Testis (tissue), 5 donors: ENCODE measurements around the gene ZNF429. TPM values are rescaled to one million over a fixed set of nuclear protein-coding genes. Genes with fewer than 3 reads are reported as not detected.

Experiments used
- DNase-seq: peaks from one replicate; pipeline ENCODE4 v3.0.0-alpha.2; 2019
- H3K27ac ChIP-seq, 2 donors: fragments of 200-600 bp; sonication (generic); one replicate each; pipeline ENCODE4 v1.5.1; 2019
- H3K27me3 ChIP-seq: fragments of 200-600 bp; sonication (generic); one replicate; pipeline ENCODE4 v1.5.1; 2019
- H3K36me3 ChIP-seq: fragments of 200-600 bp; sonication (generic); one replicate; pipeline ENCODE4 v1.5.1; 2017; ENCODE audit warnings: low read depth; ENCODE audit errors: missing control alignments
- H3K4me1 ChIP-seq: fragments of 200-600 bp; sonication (generic); one replicate; pipeline ENCODE4 v1.5.1; 2019
- H3K4me3 ChIP-seq, 2 donors: fragments of 200-600 bp; sonication (generic); one replicate each; pipeline ENCODE4 v1.5.1; 2017 to 2019
- H3K9me3 ChIP-seq: fragments of 200-600 bp; sonication (generic); one replicate; pipeline ENCODE4 v1.5.1; 2017
- POLR2A ChIP-seq: fragments of 450-650 bp; IDR thresholded peaks from one replicate; pipeline ENCODE4 v1.6.1; 2017; ENCODE audit warnings: antibody characterized with exemption, mild to moderate bottlenecking, moderate library complexity
- WGBS, 2 donors: methylation state at CpG; one replicate each; pipeline ENCODE4 v1.1.5; 2018; 5-methylcytosine and 5-hydroxymethylcytosine counted together
- intact Hi-C: fragments of 100-400 bp; cut with DNase I; formaldehyde crosslinking; loops from one replicate; pipeline ENCODE4 v1.15.1; 2023; ENCODE audit warnings: low total_unique reads
- long read RNA-seq, 2 donors: transcript quantifications; one replicate each; lab custom pipeline, GENCODE V29; 2026
- polyA plus RNA-seq: library from polyadenylated mRNA; stranded (reverse); fragments of 350-450 nt; fragmentation: Illumina TruSeq; extraction: RNeasy Lipid Tissue Mini Kit (QIAGEN cat#74804); gene quantifications from one replicate; pipeline ENCODE4 v1.2.3, GENCODE V29; 2014; ENCODE audit warnings: low read depth, low replicate concordance; ENCODE audit not compliant: insufficient read depth
- total RNA-seq, 2 donors: library from RNA; depleted of rRNA; stranded (reverse); fragments of >200 nt; gene quantifications; one replicate each; pipeline ENCODE4 v1.2.3, GENCODE V29; 2016
- TF ChIP-seq, protein P1 (sequence below), 3 experiments: fragments of 450-650 bp in 2 of 3; fragments of 200-600 bp in 1 of 3; sonication (generic) in 1 of 3; IDR thresholded peaks; one replicate each; pipeline ENCODE4 v1.5.1; 2016 to 2019; ENCODE audit warnings: antibody characterized with exemption in 3 of 3, mild to moderate bottlenecking in 2 of 3, moderate library complexity in 1 of 3

The ZNF429 gene
- 10 to 100 TPM; 32.3 to 40.9 TPM for total RNA-seq
- 10.1 TPM for polyA plus RNA-seq
- long read RNA-seq, donor 1, transcript ZNF429-201 (4 exons, 2,233 nt) = major isoform, 5 of 35 reads
- long read RNA-seq, donor 1, partial matches to known transcripts = 0 of 35 reads
- long read RNA-seq, donor 1, other reads (novel, unspliced or antisense) = 28 of 35 reads
- long read RNA-seq, donor 2, partial matches to known transcripts = 0 of 2 reads
- long read RNA-seq, donor 2, other reads (novel, unspliced or antisense) = 0 of 2 reads

DNA sequence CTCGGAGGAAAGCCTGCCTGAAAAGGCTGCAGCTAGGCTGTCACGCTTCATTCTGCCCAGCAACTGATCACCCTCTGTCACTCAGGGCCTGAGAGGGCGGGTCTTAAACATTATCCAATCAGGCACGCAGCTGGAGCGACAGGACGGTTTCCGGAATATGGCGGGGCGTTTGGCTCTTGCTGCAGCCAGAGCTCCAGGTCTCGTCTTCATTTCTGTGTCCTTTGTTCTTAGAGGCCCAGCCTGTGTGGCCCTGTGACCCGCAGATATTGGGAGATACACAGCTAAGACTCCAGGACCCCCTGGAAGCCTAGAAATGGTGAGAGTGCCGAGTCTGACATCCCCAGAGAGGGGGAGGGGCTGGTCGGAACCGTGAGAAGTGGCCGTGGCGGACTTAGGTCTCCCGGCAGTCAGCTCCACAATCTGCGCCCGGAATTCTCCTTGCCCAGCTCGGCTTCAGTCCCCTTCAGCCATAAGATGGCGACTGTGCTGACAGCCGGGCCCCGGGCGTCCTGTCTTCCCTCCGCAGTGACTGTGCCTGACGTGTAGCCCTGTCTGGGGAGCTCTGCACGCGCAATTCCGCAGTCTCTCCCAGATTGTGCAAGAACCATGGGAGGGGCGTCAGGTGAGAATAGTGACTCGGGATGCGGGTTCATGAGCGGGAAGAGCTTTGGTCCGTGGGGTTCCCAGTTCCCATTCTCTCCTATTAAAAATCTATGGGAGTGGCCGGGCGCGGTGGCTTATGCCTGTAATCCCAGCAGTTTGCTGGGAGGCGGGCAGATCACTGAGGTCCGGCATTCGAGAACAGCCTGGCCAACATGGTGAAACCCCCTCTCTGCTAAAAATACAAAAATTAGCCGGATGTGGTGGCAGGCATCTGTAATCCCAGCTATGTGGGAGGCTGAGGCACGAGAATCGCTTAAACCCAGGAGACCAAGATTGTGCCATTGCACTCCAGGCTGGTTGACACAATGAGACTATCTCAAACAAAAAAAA lies at the start of gene ZNF429:
TSS of gene ZNF429 (plus strand) at position 144 of the 993 bp plus-strand sequence. CDS start at position 314, 170 bp downstream.
- 1 to 2% methylated on average over 19 to 43 of the region's 43 CpGs for WGBS, 2 donors
- H3K4me3 ChIP-seq = peak within 1 kb of the TSS; percentile 88 to 95

DNA sequence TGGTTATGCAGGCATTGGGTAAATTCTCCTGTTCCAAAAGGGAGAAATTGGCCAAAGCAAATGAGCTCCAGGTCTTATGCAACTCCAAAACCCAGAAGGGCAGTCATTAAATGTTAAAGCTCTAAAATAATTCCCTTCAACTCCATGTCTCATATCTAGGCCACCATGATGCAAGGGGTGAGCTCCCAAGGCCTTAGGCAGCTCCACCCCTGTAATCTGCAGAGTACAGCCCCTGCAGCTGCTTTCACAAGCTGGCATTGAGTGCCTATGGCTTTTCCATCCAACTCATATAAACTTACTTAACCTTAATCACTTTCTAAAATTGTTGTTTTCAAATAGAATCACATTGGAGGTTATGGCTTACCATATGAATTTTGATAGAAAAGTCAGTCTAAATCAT lies 44.7 kb upstream of the ZNF429 start:
- intact Hi-C loops = no loop called here
- no peak for TF ChIP-seq POLR2A
- TF ChIP-seq, protein P1, sequence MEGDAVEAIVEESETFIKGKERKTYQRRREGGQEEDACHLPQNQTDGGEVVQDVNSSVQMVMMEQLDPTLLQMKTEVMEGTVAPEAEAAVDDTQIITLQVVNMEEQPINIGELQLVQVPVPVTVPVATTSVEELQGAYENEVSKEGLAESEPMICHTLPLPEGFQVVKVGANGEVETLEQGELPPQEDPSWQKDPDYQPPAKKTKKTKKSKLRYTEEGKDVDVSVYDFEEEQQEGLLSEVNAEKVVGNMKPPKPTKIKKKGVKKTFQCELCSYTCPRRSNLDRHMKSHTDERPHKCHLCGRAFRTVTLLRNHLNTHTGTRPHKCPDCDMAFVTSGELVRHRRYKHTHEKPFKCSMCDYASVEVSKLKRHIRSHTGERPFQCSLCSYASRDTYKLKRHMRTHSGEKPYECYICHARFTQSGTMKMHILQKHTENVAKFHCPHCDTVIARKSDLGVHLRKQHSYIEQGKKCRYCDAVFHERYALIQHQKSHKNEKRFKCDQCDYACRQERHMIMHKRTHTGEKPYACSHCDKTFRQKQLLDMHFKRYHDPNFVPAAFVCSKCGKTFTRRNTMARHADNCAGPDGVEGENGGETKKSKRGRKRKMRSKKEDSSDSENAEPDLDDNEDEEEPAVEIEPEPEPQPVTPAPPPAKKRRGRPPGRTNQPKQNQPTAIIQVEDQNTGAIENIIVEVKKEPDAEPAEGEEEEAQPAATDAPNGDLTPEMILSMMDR (IDR thresholded peaks at IDR 0.05) = no peak
- H3K4me1 ChIP-seq = no peaks in the 10 kb centered on the region
- H3K9me3 ChIP-seq = no peaks in the 10 kb centered on the region
- H3K27ac ChIP-seq = no peak overlapping the region
- no peak overlapping the region for H3K4me3 ChIP-seq
- H3K36me3 ChIP-seq = no peaks in the 10 kb centered on the region
- no peaks in the 10 kb centered on the region for H3K27me3 ChIP-seq
- DNase-seq = no peak

More for the DNA sequence above, at the start of gene ZNF429:
- H3K27ac ChIP-seq = peak within 1 kb of the TSS; percentile 89 to 95
- H3K4me1 ChIP-seq = peaks cover 4% of the 10 kb centered on the region
- H3K27me3 ChIP-seq = no peaks in the 10 kb centered on the region
- TF ChIP-seq, protein P1 (IDR thresholded peaks at IDR 0.05) = no peak
- TF ChIP-seq POLR2A = peak; percentile 32
- DNase-seq = peak; percentile 98
- intact Hi-C loops = no loop called here
- no peaks in the 10 kb centered on the region for H3K9me3 ChIP-seq
- H3K36me3 ChIP-seq = no peaks in the 10 kb centered on the region

DNA sequence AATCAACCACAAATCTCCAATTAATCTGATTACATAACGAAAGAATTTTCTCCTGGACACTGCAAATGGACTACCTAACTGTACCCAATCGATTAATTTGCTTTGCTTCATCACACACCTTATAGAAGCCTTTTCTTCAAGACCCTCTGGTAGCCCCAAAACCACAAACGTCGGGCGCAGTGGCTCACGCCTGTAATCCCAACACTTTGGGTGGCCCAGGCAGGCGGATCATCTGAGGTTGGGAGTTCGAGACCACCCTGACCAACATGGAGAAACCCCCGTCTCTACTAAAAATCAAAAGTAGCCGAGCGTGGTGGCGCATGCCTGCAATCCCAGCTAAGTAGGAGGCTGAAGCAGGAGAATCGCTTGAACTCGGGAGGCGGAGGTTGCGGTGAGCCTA lies 42.9 kb upstream of the ZNF429 start:
- Histone ChIP-seq H3K4me1 (no peaks in the 10 kb centered on the region), H3K27ac (no peak overlapping the region), H3K27me3 (no peaks in the 10 kb centered on the region), H3K4me3 (peak overlapping the region in 1 of 2 donors; percentile 73), H3K9me3 (no peaks in the 10 kb centered on the region), H3K36me3 (no peaks in the 10 kb centered on the region)
- WGBS, 2 donors = 71 to 89% methylated on average over 16 of the region's 16 CpGs
- TF ChIP-seq POLR2A = no peak
- TF ChIP-seq, protein P1 (IDR thresholded peaks at IDR 0.05) = no peak
- intact Hi-C loops = no loop called here
- DNase-seq = no peak

DNA sequence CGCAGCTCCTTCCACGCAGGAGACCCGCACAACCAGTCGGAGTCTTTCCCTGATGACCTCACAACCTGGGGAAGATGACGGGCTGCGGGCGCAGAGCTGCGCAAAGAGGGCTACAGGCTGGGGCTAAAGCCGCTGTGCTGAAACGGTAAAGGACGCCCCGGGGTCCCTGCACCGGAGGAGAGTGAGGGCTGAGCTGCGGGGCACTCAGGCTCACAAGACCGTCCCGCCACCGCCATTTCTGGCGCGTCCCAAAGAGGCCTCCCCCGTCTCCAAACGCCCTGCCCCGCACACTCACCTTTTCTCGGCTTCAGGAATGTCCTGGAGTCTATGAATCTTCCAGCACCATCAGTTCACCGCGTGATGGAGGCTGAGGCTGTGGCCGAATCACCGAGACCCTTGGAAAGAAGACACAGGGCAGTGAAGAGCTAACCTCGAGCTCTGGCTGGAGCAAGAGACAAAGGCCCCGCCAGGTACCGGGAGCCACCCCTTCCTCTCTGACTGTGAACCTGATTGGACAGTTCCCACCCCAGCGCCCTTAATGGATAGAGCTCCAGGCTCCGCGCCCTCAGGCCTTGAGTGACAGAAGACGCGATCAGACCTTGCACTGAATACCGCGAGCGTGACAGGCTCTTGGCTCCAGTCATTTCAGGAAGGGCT lies 41.8 kb upstream of the ZNF429 start:
- Histone ChIP-seq H3K4me3 (peak overlapping the region; percentile 53 to 73), H3K36me3 (no peaks in the 10 kb centered on the region)

More for the DNA sequence above, 41.8 kb upstream of the ZNF429 start:
- Histone ChIP-seq H3K27me3 (no peaks in the 10 kb centered on the region), H3K27ac (peak overlapping the region; percentile 34 to 70), H3K9me3 (no peaks in the 10 kb centered on the region), H3K4me1 (no peaks in the 10 kb centered on the region)
- WGBS, 2 donors = 3 to 4% methylated on average over 18 to 38 of the region's 38 CpGs
- TF ChIP-seq POLR2A = no peak
- TF ChIP-seq, protein P1 (IDR thresholded peaks at IDR 0.05) = no peak
- intact Hi-C loops = no loop called here
- DNase-seq = peak; percentile 95
